GM19238 (cell line): ENCODE measurements around the gene METTL23.

Source experiments
- DNase-seq: peaks from one replicate; pipeline ENCODE4 v3.0.0; 2011; ENCODE audit warnings: low spot score; ENCODE audit not compliant: insufficient read length

Gene METTL23

GRCh38 chr17:76726776-76727718 lies at the start of gene METTL23:
Gene METTL23 (plus strand): TSS chr17:76726839. CDS start chr17:76729711, 2,872 bp downstream.
- DNase-seq: peak; percentile 65

- DNase-seq: no peak
Measured at GRCh38 chr17:76677406-76677805, 49.2 kb upstream of the METTL23 start.

- DNase-seq: no peak
Measured at GRCh38 chr17:76678330-76678729, 48.3 kb upstream of the METTL23 start.

- DNase-seq: no peak
Measured at GRCh38 chr17:76679239-76679638, 47.4 kb upstream of the METTL23 start.

DNA sequence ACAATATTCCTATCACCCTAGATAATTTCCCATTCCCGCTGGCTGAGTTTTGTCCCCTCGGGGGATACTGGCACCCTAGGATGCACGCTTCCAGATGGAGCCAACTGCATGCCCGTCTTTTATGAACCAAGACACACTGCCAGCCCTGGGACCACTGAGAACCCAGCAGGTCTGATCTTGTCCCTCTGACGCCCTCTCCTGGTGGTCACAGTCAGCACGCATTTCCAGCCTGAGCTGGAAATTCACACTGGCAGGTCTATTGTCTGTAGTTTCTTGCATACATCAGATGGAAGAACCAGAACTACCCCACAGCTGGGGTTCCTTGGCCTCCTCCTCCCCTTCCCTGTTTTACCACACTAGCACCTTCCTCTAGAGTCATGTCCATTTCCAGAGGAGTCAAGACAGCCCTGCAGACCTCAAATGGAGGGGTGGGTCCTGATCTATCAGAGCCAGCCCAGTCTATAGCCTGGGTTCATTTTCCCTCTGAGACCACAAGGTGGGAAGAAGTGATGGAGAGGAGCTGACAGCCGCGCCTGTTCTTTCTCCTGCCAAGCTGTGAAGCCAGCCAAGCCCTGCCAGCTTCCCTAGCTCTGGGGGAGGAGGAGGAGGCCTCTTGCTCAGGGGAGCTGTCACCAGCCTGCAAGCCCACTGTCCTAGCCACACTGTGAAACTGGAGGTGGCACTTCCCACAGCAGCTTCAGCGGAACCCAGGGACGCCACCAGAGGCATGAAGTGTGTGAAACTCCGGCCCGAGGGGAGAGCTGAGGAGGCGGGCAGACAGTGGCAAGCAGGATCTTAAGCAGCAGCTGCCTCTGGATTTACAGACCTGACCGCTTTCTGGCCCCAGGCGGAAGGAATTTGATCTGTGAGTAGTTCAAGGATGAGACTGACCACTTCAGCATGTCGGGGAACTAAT lies 45.2 kb upstream of the METTL23 start:
- DNase-seq: peak; percentile 50

DNA sequence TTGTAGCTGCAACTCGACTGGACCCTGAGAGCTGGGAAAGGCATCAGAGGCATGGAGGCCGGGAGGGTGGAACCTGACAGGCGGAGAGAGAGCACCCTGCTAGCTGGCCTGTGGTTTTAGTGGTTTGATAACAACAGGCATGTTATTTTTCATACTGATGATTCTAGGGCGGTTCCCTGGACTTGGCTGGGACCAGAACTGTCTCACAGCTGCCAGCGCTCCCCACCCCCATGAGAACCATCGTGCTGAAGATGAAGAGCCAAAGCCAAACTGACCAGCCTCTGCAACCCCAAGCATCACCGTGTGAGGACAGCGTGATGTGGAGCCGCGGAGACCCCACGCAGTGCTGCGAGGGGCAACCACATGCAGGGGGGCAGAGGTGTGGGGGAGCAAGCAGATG lies 44.3 kb upstream of the METTL23 start:
- no peak for DNase-seq

DNA sequence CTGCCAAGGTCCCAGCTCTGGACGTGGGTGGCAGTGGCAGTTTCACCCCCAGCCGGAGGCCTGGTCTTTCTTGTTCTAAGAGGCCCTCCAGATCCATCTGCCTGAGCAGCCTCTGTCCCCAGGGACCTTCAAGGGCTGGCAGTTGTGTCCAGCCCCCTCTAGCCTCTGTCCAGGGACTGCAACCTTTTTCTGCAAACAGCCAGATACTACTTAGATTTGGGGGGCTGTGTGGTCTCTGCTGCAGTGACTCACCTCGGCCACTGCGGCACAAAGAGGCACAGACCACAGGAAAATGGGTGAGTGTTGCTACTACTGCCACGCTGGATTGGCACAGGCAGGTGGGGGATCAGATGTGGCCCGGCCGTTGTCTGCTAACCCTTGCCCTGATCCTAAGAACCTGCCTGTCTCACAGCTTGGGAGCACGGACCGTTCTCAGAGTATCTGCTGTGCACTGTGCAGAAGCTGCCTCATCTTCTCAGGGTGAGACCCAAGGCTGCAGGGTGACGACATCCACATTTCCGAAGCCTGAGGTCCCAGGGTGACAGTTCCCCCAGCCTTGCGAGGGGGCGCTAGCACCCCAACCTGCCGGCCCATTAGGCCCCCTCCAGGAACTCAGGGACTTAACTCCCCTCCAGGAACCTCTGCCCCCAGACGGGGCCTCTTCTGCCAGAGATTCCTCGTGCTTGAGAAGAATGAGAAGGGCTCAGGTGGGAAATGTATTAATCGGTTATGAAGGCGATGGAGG lies 43.5 kb upstream of the METTL23 start:
- no peak for DNase-seq

DNA sequence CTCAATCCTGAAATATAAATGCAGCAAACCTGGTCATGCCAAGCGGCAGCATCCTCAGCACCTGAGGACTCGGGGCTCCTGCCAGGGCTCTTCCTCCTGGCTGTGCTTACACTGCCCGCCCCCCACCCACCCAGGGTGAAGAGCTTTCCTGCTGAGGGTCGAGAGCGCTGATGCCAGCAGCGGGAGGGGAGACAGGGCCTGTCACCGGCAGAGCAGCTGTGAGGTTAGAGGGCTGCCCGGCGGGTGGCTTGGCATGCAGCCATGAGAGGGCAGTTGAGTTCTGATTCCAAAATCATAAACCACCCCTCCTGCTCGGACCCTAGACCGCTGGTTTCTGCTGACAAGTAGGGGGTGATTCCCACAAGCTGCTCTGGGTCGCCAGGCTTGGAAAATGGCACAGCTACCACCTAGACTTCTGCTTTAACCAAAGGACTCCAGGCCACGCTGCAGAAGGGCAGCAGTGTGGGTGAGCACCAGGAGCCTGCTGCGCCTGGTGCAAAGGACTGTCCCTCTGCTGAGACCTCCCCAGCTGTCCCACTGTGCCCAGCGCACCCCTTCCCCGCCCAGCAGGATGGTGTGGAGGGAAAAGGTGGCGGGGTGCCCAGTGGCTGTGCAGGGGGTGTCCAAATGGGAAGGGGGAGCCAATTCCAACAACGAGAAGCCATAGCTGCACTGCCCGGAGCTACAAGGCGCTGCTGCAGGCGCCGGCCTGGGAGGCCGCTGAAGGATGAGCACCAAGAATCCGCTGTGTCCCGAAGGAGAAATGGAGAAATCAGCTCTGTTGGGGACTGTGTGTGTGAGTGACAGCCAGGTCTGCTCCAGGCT lies 42.5 kb upstream of the METTL23 start:
- DNase-seq: no peak

GRCh38 chr17:76684756-76685155 lies 41.9 kb upstream of the METTL23 start:
- no peak for DNase-seq

GRCh38 chr17:76685366-76685765 lies 41.3 kb upstream of the METTL23 start:
- no peak for DNase-seq

DNA sequence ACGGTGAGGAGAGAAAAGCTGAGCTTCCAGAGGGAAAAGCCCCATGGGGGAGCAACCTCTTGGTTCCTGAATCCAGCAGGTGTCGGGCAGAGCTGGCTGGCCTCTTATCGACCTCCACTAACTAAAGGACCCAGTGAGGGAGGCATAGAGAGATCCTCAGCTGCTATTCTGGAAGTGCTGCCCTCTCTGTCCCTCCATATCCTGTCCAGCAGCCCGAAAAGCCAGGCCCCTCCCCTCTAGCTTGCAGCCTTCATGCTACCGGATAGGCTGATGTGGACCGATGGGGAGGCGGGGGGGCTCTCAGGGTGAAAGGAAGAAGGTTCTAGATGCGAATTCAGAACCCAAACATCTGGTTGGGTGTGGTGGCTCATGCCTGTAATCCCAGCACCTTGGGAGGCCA lies 40.8 kb upstream of the METTL23 start:
- DNase-seq: no peak

GRCh38 chr17:76686538-76687297 lies 39.9 kb upstream of the METTL23 start:
- no peak for DNase-seq

- DNase-seq: no peak
Measured at GRCh38 chr17:76687298-76688164, 39.1 kb upstream of the METTL23 start.

DNA sequence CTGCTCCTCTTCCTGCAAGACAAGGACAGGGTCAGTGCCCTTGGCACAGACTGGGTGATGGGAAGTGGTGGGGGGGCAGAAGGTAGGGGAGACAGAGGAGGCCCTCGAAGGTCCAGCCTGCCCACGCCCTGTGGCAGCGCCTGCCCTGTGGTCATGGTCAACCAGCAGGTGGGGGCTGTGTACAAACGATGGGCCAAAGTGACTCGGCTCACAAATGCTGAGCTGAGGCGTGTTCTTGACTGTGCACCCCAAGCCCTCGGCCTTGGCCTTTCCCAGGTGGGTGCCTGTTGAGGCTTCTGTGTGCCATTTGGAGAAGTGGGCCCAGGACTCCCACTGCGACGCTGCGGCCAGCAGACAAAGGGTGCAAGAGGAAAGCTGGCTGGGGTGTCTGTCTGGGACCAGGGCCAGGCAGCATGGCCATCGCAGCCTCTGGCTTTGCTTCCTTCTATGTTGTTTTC lies 38.4 kb upstream of the METTL23 start:
- DNase-seq: no peak

- DNase-seq: no peak
Measured at GRCh38 chr17:76689859-76690258, 36.8 kb upstream of the METTL23 start.

- no peak for DNase-seq
Measured at GRCh38 chr17:76690596-76691280, 35.9 kb upstream of the METTL23 start.

- DNase-seq: no peak
Measured at GRCh38 chr17:76691379-76692191, 35.1 kb upstream of the METTL23 start.
